A172 (cell line): ENCODE data around the gene ZNF804A. TPM values are rescaled to one million over a fixed set of nuclear protein-coding genes. Genes with fewer than 3 reads are reported as not detected.

Experiments
- DNase-seq: peaks from one replicate; pipeline ENCODE4 v3.0.0-alpha.2; 2015; ENCODE audit warnings: low spot score
- total RNA-seq: library from RNA; depleted of rRNA; stranded (reverse); fragments of >200 nt; shearing (Covaris generic); gene quantifications from 2 replicates; pipeline ENCODE4 v1.2.3, GENCODE V29; 2014; rRNA removed

The ZNF804A gene
- total RNA-seq, result 2.8 and 3.6 TPM in 2 replicates

GRCh38 chr2:184598316-184599053 lies at the start of gene ZNF804A:
ZNF804A (plus strand) TSS chr2:184598529; CDS start chr2:184598960, 431 bp downstream.
- peak; percentile 39 for DNase-seq

- DNase-seq, result no peak
These were observed 49.2 kb upstream of the ZNF804A start for GRCh38 chr2:184549153-184549552.

- DNase-seq, result no peak
These were observed 46.7 kb upstream of the ZNF804A start for GRCh38 chr2:184551626-184552025.

- DNase-seq, result peak; percentile 14
These were observed 43.6 kb upstream of the ZNF804A start for GRCh38 chr2:184554736-184555135.

- no peak for DNase-seq
These were observed 43.0 kb upstream of the ZNF804A start for GRCh38 chr2:184555352-184555751.

GRCh38 chr2:184556639-184557038 lies 41.7 kb upstream of the ZNF804A start:
- DNase-seq, result no peak

- peak; percentile 11 for DNase-seq
These were observed 39.4 kb upstream of the ZNF804A start for GRCh38 chr2:184558713-184559464.

- DNase-seq, result no peak
These were observed 37.7 kb upstream of the ZNF804A start for GRCh38 chr2:184560603-184561002.

GRCh38 chr2:184562532-184562931 lies 35.8 kb upstream of the ZNF804A start:
- DNase-seq, result no peak

- no peak for DNase-seq
These were observed 34.2 kb upstream of the ZNF804A start for GRCh38 chr2:184564092-184564491.

GRCh38 chr2:184566716-184567115 lies 31.6 kb upstream of the ZNF804A start:
- no peak for DNase-seq

GRCh38 chr2:184577056-184577455 lies 21.3 kb upstream of the ZNF804A start:
- DNase-seq, result no peak

- no peak for DNase-seq
These were observed 20.6 kb upstream of the ZNF804A start for GRCh38 chr2:184577743-184578142.

GRCh38 chr2:184579226-184579625 lies 19.1 kb upstream of the ZNF804A start:
- DNase-seq, result no peak

GRCh38 chr2:184581391-184581790 lies 16.9 kb upstream of the ZNF804A start:
- no peak for DNase-seq

GRCh38 chr2:184589261-184589660 lies 9.1 kb upstream of the ZNF804A start:
- no peak for DNase-seq

- peak; percentile 56 for DNase-seq
These were observed 1.4 kb upstream of the ZNF804A start for GRCh38 chr2:184596819-184597411.

GRCh38 chr2:184597571-184597991 lies 748 bp upstream of the ZNF804A start:
- peak; percentile 48 for DNase-seq

GRCh38 chr2:184598002-184598315 lies 370 bp upstream of the ZNF804A start:
- peak; percentile 19 for DNase-seq

- DNase-seq, result peak; percentile 11
These were observed 934 bp downstream of the ZNF804A start for GRCh38 chr2:184599054-184599871.

GRCh38 chr2:184599872-184600222 lies 1.5 kb downstream of the ZNF804A start:
- peak; percentile 5 for DNase-seq

- DNase-seq, result no peak
These were observed 4.4 kb downstream of the ZNF804A start for GRCh38 chr2:184602734-184603133.
